PFSK-1 (cell line): Measurements from ENCODE around the gene WDR62.
A peak's percentile ranks its signal among the peaks of the same experiment; 100 is the strongest.

Experiments used
- FOXP2 ChIP-seq: optimal IDR thresholded peaks from 2 replicates; pipeline ENCODE3; 2011; ENCODE audit warnings: borderline replicate concordance, control low read depth, inconsistent platforms; ENCODE audit not compliant: insufficient read depth; ENCODE audit errors: extremely low read length, extremely low read depth
- POLR2AphosphoS5 ChIP-seq: IDR thresholded peaks from 2 replicates; pipeline ENCODE4 v1.6.1; 2012; ENCODE audit warnings: low read depth, mild to moderate bottlenecking, control low read depth, low read length, moderate library complexity
- SIN3A ChIP-seq: IDR thresholded peaks from 2 replicates; pipeline ENCODE4 v1.6.1; 2012; ENCODE audit warnings: mild to moderate bottlenecking, low read length, moderate library complexity, borderline replicate concordance; ENCODE audit not compliant: insufficient read depth
- TAF1 ChIP-seq: IDR thresholded peaks from 2 replicates; pipeline ENCODE4 v1.6.1; 2012; ENCODE audit warnings: low read length, control low read depth, borderline replicate concordance; ENCODE audit not compliant: insufficient read depth
- TF ChIP-seq, protein P1 (sequence below), 2 experiments: IDR thresholded peaks; 2 replicates each; pipeline versions ENCODE4 v1.6.1 to v1.8.0; 2011 to 2012; ENCODE audit warnings: low read depth in 2 of 2, low read length in 2 of 2, control low read depth in 1 of 2, inconsistent platforms in 1 of 2, mild to moderate bottlenecking in 1 of 2, moderate library complexity in 1 of 2; ENCODE audit not compliant: insufficient read depth in 1 of 2

Gene WDR62

DNA sequence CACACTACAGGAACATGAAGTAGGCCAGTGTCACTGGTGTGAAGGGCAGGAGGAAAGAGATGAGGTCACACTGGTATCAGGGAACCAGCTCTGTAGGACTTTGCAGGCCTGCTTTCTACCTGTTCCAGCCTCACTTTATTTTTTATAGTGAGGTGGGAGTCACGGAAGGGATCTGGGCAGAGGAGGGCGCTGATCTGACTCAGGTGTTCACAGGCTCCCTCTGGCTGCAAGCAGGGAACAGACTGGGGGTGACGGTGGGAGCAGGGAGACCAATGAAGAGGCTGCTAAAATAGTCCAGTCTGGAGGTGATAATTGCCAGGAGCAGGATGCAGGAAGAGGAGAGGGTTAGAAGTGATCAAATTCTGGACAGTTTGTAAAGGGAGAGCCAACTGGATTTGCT is 3.5 kb upstream of the WDR62 start:
- TF ChIP-seq SIN3A (no peak), POLR2AphosphoS5 (no peak), TAF1 (no peak), FOXP2 (no peak)
- TF ChIP-seq, protein P1, sequence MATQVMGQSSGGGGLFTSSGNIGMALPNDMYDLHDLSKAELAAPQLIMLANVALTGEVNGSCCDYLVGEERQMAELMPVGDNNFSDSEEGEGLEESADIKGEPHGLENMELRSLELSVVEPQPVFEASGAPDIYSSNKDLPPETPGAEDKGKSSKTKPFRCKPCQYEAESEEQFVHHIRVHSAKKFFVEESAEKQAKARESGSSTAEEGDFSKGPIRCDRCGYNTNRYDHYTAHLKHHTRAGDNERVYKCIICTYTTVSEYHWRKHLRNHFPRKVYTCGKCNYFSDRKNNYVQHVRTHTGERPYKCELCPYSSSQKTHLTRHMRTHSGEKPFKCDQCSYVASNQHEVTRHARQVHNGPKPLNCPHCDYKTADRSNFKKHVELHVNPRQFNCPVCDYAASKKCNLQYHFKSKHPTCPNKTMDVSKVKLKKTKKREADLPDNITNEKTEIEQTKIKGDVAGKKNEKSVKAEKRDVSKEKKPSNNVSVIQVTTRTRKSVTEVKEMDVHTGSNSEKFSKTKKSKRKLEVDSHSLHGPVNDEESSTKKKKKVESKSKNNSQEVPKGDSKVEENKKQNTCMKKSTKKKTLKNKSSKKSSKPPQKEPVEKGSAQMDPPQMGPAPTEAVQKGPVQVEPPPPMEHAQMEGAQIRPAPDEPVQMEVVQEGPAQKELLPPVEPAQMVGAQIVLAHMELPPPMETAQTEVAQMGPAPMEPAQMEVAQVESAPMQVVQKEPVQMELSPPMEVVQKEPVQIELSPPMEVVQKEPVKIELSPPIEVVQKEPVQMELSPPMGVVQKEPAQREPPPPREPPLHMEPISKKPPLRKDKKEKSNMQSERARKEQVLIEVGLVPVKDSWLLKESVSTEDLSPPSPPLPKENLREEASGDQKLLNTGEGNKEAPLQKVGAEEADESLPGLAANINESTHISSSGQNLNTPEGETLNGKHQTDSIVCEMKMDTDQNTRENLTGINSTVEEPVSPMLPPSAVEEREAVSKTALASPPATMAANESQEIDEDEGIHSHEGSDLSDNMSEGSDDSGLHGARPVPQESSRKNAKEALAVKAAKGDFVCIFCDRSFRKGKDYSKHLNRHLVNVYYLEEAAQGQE (IDR thresholded peaks at IDR 0.05; ENCODE audit: insufficient read depth in 1 of 2, low read depth in 2 of 2, low read length in 2 of 2) = no peak

DNA sequence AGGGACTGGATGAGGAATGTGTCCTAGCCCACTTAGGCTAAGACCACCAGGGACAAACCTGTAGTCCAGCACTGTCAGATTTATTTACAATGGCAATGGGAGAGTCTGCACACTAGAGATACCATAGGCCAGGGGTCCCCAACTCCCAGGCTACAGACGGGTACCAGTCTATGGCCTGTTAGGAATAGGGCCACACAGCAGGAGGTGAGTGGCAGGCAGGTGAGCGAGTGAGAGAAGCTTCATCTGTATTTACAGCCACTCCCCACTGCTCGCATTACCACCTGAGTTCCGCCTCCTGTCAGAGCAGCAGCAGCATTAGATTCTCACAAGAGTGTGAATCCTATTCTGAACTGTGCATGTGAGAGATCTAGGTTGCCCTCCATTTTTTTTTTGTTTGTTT is 3.1 kb upstream of the WDR62 start:
- TF ChIP-seq FOXP2 = no peak
- TF ChIP-seq, protein P1 (IDR thresholded peaks at IDR 0.05; ENCODE audit: insufficient read depth in 1 of 2, low read depth in 2 of 2, low read length in 2 of 2) = no peak
- no peak for TF ChIP-seq SIN3A
- TF ChIP-seq POLR2AphosphoS5 = no peak
- TF ChIP-seq TAF1 = no peak

DNA sequence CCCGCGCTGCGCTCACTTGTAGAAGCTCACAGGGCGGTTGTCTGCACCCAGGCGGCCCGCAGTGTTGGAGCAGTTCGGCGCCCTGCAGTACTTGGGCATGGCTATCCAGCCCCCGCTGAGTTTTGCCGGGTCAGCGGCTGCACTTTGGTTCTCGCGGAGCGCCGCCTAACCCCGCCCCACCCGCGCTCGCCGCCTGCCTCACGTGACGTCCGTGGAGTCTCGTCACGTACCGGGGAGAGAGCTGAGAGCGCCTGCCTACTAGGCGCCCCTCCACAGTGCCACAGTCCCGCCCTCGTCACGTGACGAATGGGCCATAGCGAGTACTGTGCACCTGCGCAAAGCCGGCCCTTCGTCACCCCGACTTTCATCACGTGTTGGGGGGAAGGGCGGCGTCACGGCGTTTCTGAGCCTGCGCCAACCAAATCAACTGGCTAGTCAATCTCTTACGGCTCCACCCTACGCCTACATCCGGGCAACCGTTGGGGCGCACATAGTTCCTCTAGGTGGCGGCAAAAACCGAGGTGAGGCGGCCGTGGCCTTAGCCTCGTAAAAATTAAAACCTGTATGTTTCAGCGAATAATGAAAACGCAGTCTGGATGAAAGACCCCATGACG is 471 bp upstream of the WDR62 start, which contains the start of gene THAP8:
Gene THAP8 (minus strand): TSS at position 167 of the 614 bp plus-strand sequence. CDS start 68 bp downstream, at position 99.
- TF ChIP-seq POLR2AphosphoS5 (peak; percentile 55; the same call in 1 of the 2 replicates), FOXP2 (peak; percentile 97), SIN3A (no peak), TAF1 (peak; percentile 45; the same call in 1 of the 2 replicates)
- TF ChIP-seq, protein P1 (IDR thresholded peaks at IDR 0.05; ENCODE audit: insufficient read depth in 1 of 2, low read depth in 2 of 2, low read length in 2 of 2) = peak in 1 of 2 experiments; percentile 31; a peak in 1 of 4 replicates

DNA sequence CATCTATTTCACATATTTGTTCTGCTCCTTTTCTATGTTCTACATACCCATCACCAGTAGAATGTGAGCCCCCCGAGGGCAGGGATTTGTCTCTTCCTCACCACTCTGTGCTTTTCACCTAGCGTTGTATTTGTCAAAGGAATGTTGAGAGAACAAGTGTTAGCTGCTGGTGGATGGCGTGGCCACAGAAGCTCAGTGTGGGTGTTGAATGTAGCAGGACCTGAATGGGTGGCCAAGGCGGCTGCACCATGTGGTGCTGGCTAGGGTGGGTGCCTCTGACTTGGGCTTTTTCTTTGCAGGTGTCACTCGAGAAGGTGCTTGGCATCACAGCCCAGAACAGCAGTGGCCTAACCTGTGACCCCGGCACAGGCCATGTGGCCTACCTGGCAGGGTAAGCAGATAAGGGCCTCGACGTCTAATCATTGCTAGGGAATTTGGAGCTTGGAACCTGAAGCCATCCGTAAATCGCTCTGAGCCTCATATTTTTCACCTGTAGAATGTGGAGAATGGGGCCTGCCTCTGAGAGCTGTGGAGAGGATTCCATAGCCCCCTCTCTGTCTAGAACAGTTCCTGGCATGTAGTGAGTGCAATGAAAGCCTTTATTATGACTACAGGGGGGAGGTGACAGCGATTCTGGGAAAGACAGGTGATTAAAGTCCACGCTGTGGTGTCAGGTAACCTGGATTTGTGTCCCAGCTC is 3.9 kb downstream of the WDR62 start:
- TF ChIP-seq SIN3A (no peak), FOXP2 (no peak), TAF1 (no peak), POLR2AphosphoS5 (no peak)
- TF ChIP-seq, protein P1 (IDR thresholded peaks at IDR 0.05; ENCODE audit: insufficient read depth in 1 of 2, low read depth in 2 of 2, low read length in 2 of 2) = no peak
